K562 (cell line): Measurements from ENCODE around the gene NAT9. TPM values are rescaled to one million over a fixed set of nuclear protein-coding genes. Genes with fewer than 3 reads are reported as not detected.

Experiments used
- DACH1 ChIP-seq: fragments of 450-650 bp; IDR thresholded peaks from 2 replicates; pipeline ENCODE4 v1.6.1; 2018; ENCODE audit not compliant: partially characterized antibody
- FOXP1 ChIP-seq: sonication (generic); formaldehyde crosslinking; IDR thresholded peaks from 2 replicates; pipeline ENCODE4 v1.8.0; 2022; ENCODE audit warnings: mild to moderate bottlenecking, missing genetic modification reagents
- GATA2 ChIP-seq: sonication (generic); formaldehyde crosslinking; IDR thresholded peaks from 2 replicates; pipeline ENCODE4 v1.4.0; 2020; ENCODE audit warnings: mild to moderate bottlenecking, missing genetic modification reagents
- HOMEZ ChIP-seq: fragments of 250-450 bp; sonication (Bioruptor Pico); IDR thresholded peaks from 2 replicates; pipeline ENCODE4 v1.4.0; 2020; ENCODE audit warnings: mild to moderate bottlenecking, moderate library complexity
- JUND ChIP-seq, 2 experiments: IDR thresholded peaks; 2 replicates in 1 of 2; 3 replicates in 1 of 2; pipeline ENCODE4 v1.6.1; 2011; ENCODE audit warnings: borderline replicate concordance in 2 of 2, low read depth in 2 of 2, low read length in 2 of 2, improper control_type of control experiment in 1 of 2, missing biosample characterization in 1 of 2, missing genetic modification characterization in 1 of 2, missing genetic modification reagents in 1 of 2
- KLF1 ChIP-seq: fragments of 450-650 bp; IDR thresholded peaks from 2 replicates; pipeline ENCODE4 v1.6.1; 2016; ENCODE audit warnings: missing genetic modification characterization, missing compliant biosample characterization
- MYC ChIP-seq, 2 experiments: fragments of 250-450 bp in 1 of 2; sonication (Bioruptor Pico) in 1 of 2; IDR thresholded peaks; 2 replicates each; pipeline versions ENCODE4 v1.5.1 to v1.6.1; 2012 to 2021; ENCODE audit warnings: low read depth in 2 of 2, borderline replicate concordance in 1 of 2, improper control_type of control experiment in 1 of 2, low read length in 1 of 2, mild to moderate bottlenecking in 1 of 2, moderate library complexity in 1 of 2
- NFIC ChIP-seq: fragments of 450-650 bp; IDR thresholded peaks from 2 replicates; pipeline ENCODE4 v1.6.1; 2017; ENCODE audit warnings: mild to moderate bottlenecking, inconsistent platforms
- NUFIP1 ChIP-seq: fragments of 450-650 bp; IDR thresholded peaks from 2 replicates; pipeline ENCODE4 v1.6.1; 2018; ENCODE audit not compliant: partially characterized antibody
- SNRNP70 ChIP-seq: fragments of 200-400 bp; formaldehyde crosslinking; optimal IDR thresholded peaks from 2 replicates; pipeline ENCODE3; 2017; ENCODE audit warnings: low read depth, low read length
- TEAD1 ChIP-seq, 2 experiments: fragments of 450-650 bp in 1 of 2; sonication (generic) in 1 of 2; formaldehyde crosslinking; IDR thresholded peaks; 2 replicates each; pipeline versions ENCODE4 v1.4.0 to v1.8.0; 2020 to 2022; ENCODE audit warnings: mild to moderate bottlenecking in 2 of 2, missing genetic modification reagents in 1 of 2
- ZBTB17 ChIP-seq: fragments of 450-650 bp; formaldehyde crosslinking; IDR thresholded peaks from 2 replicates; pipeline ENCODE4 v1.4.0; 2020; ENCODE audit warnings: mild to moderate bottlenecking
- ZNF436 ChIP-seq: fragments of 250-450, 450-650 bp; sonication (Bioruptor Pico); formaldehyde crosslinking; IDR thresholded peaks from 2 replicates; pipeline ENCODE4 v1.7.0; 2020; ENCODE audit warnings: mild to moderate bottlenecking
- ZNF518B ChIP-seq: fragments of 250-450 bp; sonication (Bioruptor Pico); IDR thresholded peaks from 2 replicates; pipeline ENCODE4 v1.5.0; 2021; ENCODE audit warnings: mild to moderate bottlenecking, moderate library complexity
- ZNF592 ChIP-seq: fragments of 450-650 bp; IDR thresholded peaks from 2 replicates; pipeline ENCODE4 v1.6.1; 2017; ENCODE audit warnings: antibody characterized with exemption, mild to moderate bottlenecking
- ZNF717 ChIP-seq: fragments of 250-450 bp; sonication (Bioruptor Pico); IDR thresholded peaks from 2 replicates; pipeline ENCODE4 v1.5.0; 2021
- polyA plus RNA-seq, 8 experiments: library from polyadenylated mRNA; depleted of rRNA in 4 of 8; stranded (reverse) in 5 of 8; unstranded in 3 of 8; fragments of >200 nt; fragmentation: Nextera tagmentation in 2 of 8; fragmentation: Illumina TruSeq in 1 of 8; extraction: Ambion mirVana in 2 of 8; extraction: Trizol in 1 of 8; gene quantifications; 2 replicates each; pipeline versions ENCODE4 v1.2.1 to v1.2.3, GENCODE V29; 2011 to 2014; ENCODE audit warnings: inconsistent platforms in 1 of 8, missing spikeins in 1 of 8
- total RNA-seq, 7 experiments: library from RNA; depleted of rRNA in 6 of 7; stranded (reverse); fragments of >200 nt in 6 of 7; fragmentation: Illumina TruSeq in 2 of 7; extraction: Trizol in 2 of 7; gene quantifications; 2 replicates each; pipeline versions ENCODE4 v1.2.1 to v1.2.3, GENCODE V29; 2011 to 2021; ENCODE audit warnings: low replicate concordance in 1 of 7

The NAT9 gene
- total and polyA plus RNA-seq, 9 of the 15 experiments (the other 6 are each of a cell fraction or from before 2014, with no cell fraction given): 4.2 to 63.6 (median 40.8) TPM

GRCh38 chr17:74744714-74745547 is 31.2 kb downstream of the NAT9 start (continued):
- TF ChIP-seq ZNF592 (0 out of 2 replicates have a peak, but pooled peaks have one; percentile 15), KLF1 (0 out of 2 replicates have a peak, but pooled peaks have one; percentile 37), FOXP1 (CRISPR knock-in tag) (no peak), NFIC (peak; percentile 100), ZNF518B (CRISPR knock-in tag) (no peak), SNRNP70 (no peak), JUND (IDR thresholded peaks at IDR 0.05; ENCODE audit: borderline replicate concordance, low read depth, low read length) (peak; percentile 39; the same call in 1 of the 2 replicates), JUND (tag; IDR thresholded peaks at IDR 0.05; ENCODE audit: borderline replicate concordance, low read depth, low read length) (no peak; the same call in 2 of the 3 replicates), ZBTB17 (CRISPR knock-in tag) (peak; percentile 28; the same call in 1 of the 2 replicates), ZNF717 (CRISPR knock-in tag) (no peak), HOMEZ (no peak), NUFIP1 (no peak), ZNF436 (CRISPR knock-in tag) (no peak), GATA2 (CRISPR knock-in tag) (no peak), DACH1 (no peak), TEAD1 (CRISPR knock-in tag; IDR thresholded peaks at IDR 0.05) (peak in 1 of 2 experiments; percentile 55; a peak in 1 of 4 replicates), MYC (IDR thresholded peaks at IDR 0.05; ENCODE audit: low read depth, low read length) (0 out of 2 replicates have a peak, but pooled peaks have one; percentile 16), MYC (CRISPR knock-in tag; IDR thresholded peaks at IDR 0.05; ENCODE audit: borderline replicate concordance, low read depth) (no peak)
